GM19324 (cell line): Measurements from ENCODE around the gene IL32.

Source experiments
- ATAC-seq: cut with Tn5 transposase; IDR thresholded peaks from one replicate; pipeline ENCODE4 v1.9.1; 2021; ENCODE audit warnings: mild to moderate bottlenecking, moderate library complexity; ENCODE audit not compliant: unreplicated experiment, low FRiP score

IL32 gene

GRCh38 chr16:3088450-3088849 is 23.0 kb downstream of the IL32 start:
- no peak for ATAC-seq

GRCh38 chr16:3088925-3089716 is 23.7 kb downstream of the IL32 start:
- ATAC-seq, result no peak

- no peak for ATAC-seq
Measured at GRCh38 chr16:3089717-3090592, 24.5 kb downstream of the IL32 start.

- ATAC-seq, result no peak
Measured at GRCh38 chr16:3091551-3091950, 26.1 kb downstream of the IL32 start.

- ATAC-seq, result no peak
Measured at GRCh38 chr16:3092501-3092941, 27.1 kb downstream of the IL32 start.

- no peak for ATAC-seq
Measured at GRCh38 chr16:3094289-3095027, 29.0 kb downstream of the IL32 start.

- ATAC-seq, result no peak
Measured at GRCh38 chr16:3095869-3096268, 30.4 kb downstream of the IL32 start.

- ATAC-seq, result no peak
Measured at GRCh38 chr16:3096362-3096761, 30.9 kb downstream of the IL32 start.

- no peak for ATAC-seq
Measured at GRCh38 chr16:3097266-3097665, 31.8 kb downstream of the IL32 start.

GRCh38 chr16:3098459-3099394 is 33.3 kb downstream of the IL32 start, which contains the start of gene ZSCAN10:
ZSCAN10 (minus strand) TSS chr16:3099294; CDS start chr16:3092937, 6,357 bp downstream.
- no peak for ATAC-seq

- ATAC-seq, result no peak
Measured at GRCh38 chr16:3099395-3099731, 33.9 kb downstream of the IL32 start.

GRCh38 chr16:3099732-3100499 is 34.5 kb downstream of the IL32 start:
- ATAC-seq, result peak; percentile 76

GRCh38 chr16:3101018-3101840 is 35.8 kb downstream of the IL32 start:
- ATAC-seq, result no peak

GRCh38 chr16:3101841-3102470 is 36.5 kb downstream of the IL32 start:
- no peak for ATAC-seq

GRCh38 chr16:3106205-3106928 is 40.9 kb downstream of the IL32 start:
- peak; percentile 83 for ATAC-seq

- no peak for ATAC-seq
Measured at GRCh38 chr16:3112058-3112880, 46.8 kb downstream of the IL32 start, which contains the start of gene ZNF205. ZNF205 (plus strand) TSS chr16:3112586; CDS start chr16:3113431, 845 bp downstream.
